Mesenteric fat pad (tissue), 1 donor: ENCODE measurements around the gene HAND2. TPM values are rescaled to one million over a fixed set of nuclear protein-coding genes. Genes with fewer than 3 reads are reported as not detected.

Experiments used
- DNase-seq: peaks from one replicate; pipeline ENCODE4 v3.0.0-alpha.2; 2020; ENCODE audit warnings: low spot score
- long read RNA-seq: library from polyadenylated mRNA; unstranded; transcript quantifications from one replicate; pipeline ENCODE4 v2.0.0, GENCODE V29; 2020
- total RNA-seq: library from RNA; stranded (reverse); fragmentation: NEBNext Ultra II Directional; extraction: Animal tissue kit (Norgen Biotek cat#: 25700); gene quantifications from one replicate; pipeline ENCODE4 v1.2.1, GENCODE V29; 2021
- donor health status: DM: yes; HTN: yes; CAD: no.

HAND2 gene
- total RNA-seq: 6.3 TPM
- long read RNA-seq, partial matches to known transcripts: 0 of 1 reads
- long read RNA-seq, other reads (novel, unspliced or antisense): 1 of 1 reads

- DNase-seq: no peak
These were observed at the start of gene HAND2 for GRCh38 chr4:173529477-173530325. TSS of gene HAND2 (minus strand) at chr4:173530229. CDS start at chr4:173529289, 940 bp downstream.

GRCh38 chr4:173578956-173579355, 48.9 kb upstream of the HAND2 start:
- no peak for DNase-seq

GRCh38 chr4:173577963-173578362, 47.9 kb upstream of the HAND2 start:
- DNase-seq: no peak

GRCh38 chr4:173575482-173576152, 45.6 kb upstream of the HAND2 start:
- DNase-seq: no peak

GRCh38 chr4:173573725-173574124, 43.7 kb upstream of the HAND2 start:
- DNase-seq: no peak

GRCh38 chr4:173573286-173573685, 43.3 kb upstream of the HAND2 start:
- no peak for DNase-seq

GRCh38 chr4:173572493-173573129, 42.6 kb upstream of the HAND2 start:
- DNase-seq: no peak

GRCh38 chr4:173571620-173572019, 41.6 kb upstream of the HAND2 start:
- no peak for DNase-seq

- DNase-seq: no peak
These were observed 35.3 kb upstream of the HAND2 start for GRCh38 chr4:173565281-173565680.

GRCh38 chr4:173564461-173564860, 34.4 kb upstream of the HAND2 start:
- DNase-seq: no peak

GRCh38 chr4:173560896-173561295, 30.9 kb upstream of the HAND2 start:
- DNase-seq: no peak

- DNase-seq: no peak
These were observed 26.5 kb upstream of the HAND2 start for GRCh38 chr4:173556398-173557131.

- DNase-seq: no peak
These were observed 17.9 kb upstream of the HAND2 start for GRCh38 chr4:173547889-173548288.

GRCh38 chr4:173546776-173547175, 16.7 kb upstream of the HAND2 start:
- no peak for DNase-seq

GRCh38 chr4:173545440-173545839, 15.4 kb upstream of the HAND2 start:
- no peak for DNase-seq

- no peak for DNase-seq
These were observed 13.2 kb upstream of the HAND2 start for GRCh38 chr4:173543266-173543665.

- DNase-seq: no peak
These were observed 10.0 kb upstream of the HAND2 start for GRCh38 chr4:173539986-173540385.

- DNase-seq: no peak
These were observed 8.9 kb upstream of the HAND2 start for GRCh38 chr4:173538909-173539445.

- DNase-seq: no peak
These were observed 8.3 kb upstream of the HAND2 start for GRCh38 chr4:173538148-173538908.

- DNase-seq: no peak
These were observed 7.7 kb upstream of the HAND2 start for GRCh38 chr4:173537613-173538147.
